ENCODE measurements around the gene THRB. TPM values are rescaled to one million over a fixed set of nuclear protein-coding genes. Genes with fewer than 3 reads are reported as not detected.

Gene THRB
- polyA plus RNA-seq, 1 of the 3 experiments (the other 2 are of a cell fraction), result 0.02 TPM

GRCh38 chr3:24136624-24137310, 357.9 kb downstream of the THRB start (continued):
- TF ChIP-seq IRF3 (IDR thresholded peaks at IDR 0.05; ENCODE audit: low read depth, low read length) (no peak), FOXJ3 (CRISPR knock-in tag; IDR thresholded peaks at IDR 0.05) (no peak), JUND (IDR thresholded peaks at IDR 0.05) (no peak), SIN3A (IDR thresholded peaks at IDR 0.05; ENCODE audit: borderline replicate concordance, low read depth, low read length) (no peak), RXRA (IDR thresholded peaks at IDR 0.05; ENCODE audit: borderline replicate concordance, low read depth) (no peak), TEAD4 (IDR thresholded peaks at IDR 0.05; ENCODE audit: borderline replicate concordance, insufficient read depth) (no peak), EP300 (IDR thresholded peaks at IDR 0.05; ENCODE audit: borderline replicate concordance in 1 of 2, low read depth in 1 of 2, low read length in 1 of 2) (no peak)

- ChIA-PET CTCF (no interaction called here), POLR2A (no interaction called here)
- WGBS (ENCODE audit: low lambda C conversion rate), result 79% methylated on average over 2 of the region's 2 CpGs
- Histone ChIP-seq H4K20me1 (ENCODE audit: insufficient read depth) (no peaks in the 10 kb centered on the region), H3K9me3 (no peaks in the 10 kb centered on the region), H3K27me3 (ENCODE audit: insufficient read depth) (no peaks in the 10 kb centered on the region), H3K4me2 (no peak overlapping the region), H3K79me2 (ENCODE audit: insufficient read depth) (no peaks in the 10 kb centered on the region), H3K9me2 (no peaks in the 10 kb centered on the region), H3F3A (replicated peaks; ENCODE audit: insufficient read depth) (no peaks in the 10 kb centered on the region), H3K4me1 (ENCODE audit: control insufficient read depth in 1 of 2, insufficient read depth in 2 of 2, low read depth in 1 of 2, low read length in 1 of 2) (peaks cover 0 to 3% of the 10 kb centered on the region in 2 experiments; a peak in 1 of 4 replicates), H3K27ac (ENCODE audit: low read depth in 2 of 2, low read length in 1 of 2) (no peak overlapping the region), H3K9ac (no peak overlapping the region), H3K4me3 (ENCODE audit: low read depth in 2 of 2, low read length in 1 of 2) (no peak overlapping the region), H2AFZ (ENCODE audit: low read depth) (no peak overlapping the region), H3K36me3 (replicated peaks in 1 of 2; ENCODE audit: control insufficient read depth in 1 of 2, insufficient read depth in 2 of 2, low read length in 1 of 2) (no peaks in the 10 kb centered on the region)
- no peak for DNase-seq
- TF ChIP-seq TEAD4 (IDR thresholded peaks at IDR 0.05; ENCODE audit: borderline replicate concordance, insufficient read depth) (no peak), SMC3 (IDR thresholded peaks at IDR 0.05; ENCODE audit: low read depth, low read length) (no peak), MXI1 (IDR thresholded peaks at IDR 0.05; ENCODE audit: low read depth, low read length) (no peak), IRF3 (IDR thresholded peaks at IDR 0.05; ENCODE audit: low read depth, low read length) (no peak), FOSL2 (IDR thresholded peaks at IDR 0.05; ENCODE audit: borderline replicate concordance, low read depth) (no peak), GABPA (IDR thresholded peaks at IDR 0.05; ENCODE audit: low read depth) (no peak), EZH2phosphoT487 (IDR thresholded peaks at IDR 0.05; ENCODE audit: borderline replicate concordance, low read depth) (no peak), REST (IDR thresholded peaks at IDR 0.05; ENCODE audit: low read depth, low read length) (no peak), GATA2 (CRISPR knock-in tag; IDR thresholded peaks at IDR 0.05) (no peak), MAX (IDR thresholded peaks at IDR 0.05; ENCODE audit: low read depth) (no peak), RXRA (IDR thresholded peaks at IDR 0.05; ENCODE audit: borderline replicate concordance, low read depth) (no peak), USF1 (IDR thresholded peaks at IDR 0.05; ENCODE audit: borderline replicate concordance, low read depth) (no peak), TCF12 (IDR thresholded peaks at IDR 0.05) (no peak), CTCF (IDR thresholded peaks at IDR 0.05) (no peak), ELF1 (IDR thresholded peaks at IDR 0.05) (no peak)
These were observed 359.4 kb downstream of the THRB start for GRCh38 chr3:24135280-24135679.
